AG09309 (cell line): ENCODE measurements around the gene EEF1AKMT3.
A peak's percentile ranks its signal among the peaks of the same experiment; 100 is the strongest.

Source experiments
- DNase-seq: peaks from one replicate; pipeline ENCODE4 v3.0.0-alpha.2; 2010; ENCODE audit warnings: low read depth
- H3K4me3 ChIP-seq: 2 replicates; pipeline ENCODE4 v1.5.1; 2011; ENCODE audit warnings: mild to moderate bottlenecking, low read depth, low read length, moderate library complexity; ENCODE audit not compliant: control insufficient read depth
- TF ChIP-seq, protein P1 (sequence below): IDR thresholded peaks from 2 replicates; pipeline ENCODE4 v1.5.1; 2011; ENCODE audit warnings: mild to moderate bottlenecking, low read depth, low read length, inconsistent platforms; ENCODE audit not compliant: insufficient read depth, control insufficient read depth; ENCODE audit errors: missing control alignments

The EEF1AKMT3 gene

GRCh38 chr12:57780284-57780897, 8.0 kb downstream of the EEF1AKMT3 start:
- H3K4me3 ChIP-seq: no peak overlapping the region
- TF ChIP-seq, protein P1, sequence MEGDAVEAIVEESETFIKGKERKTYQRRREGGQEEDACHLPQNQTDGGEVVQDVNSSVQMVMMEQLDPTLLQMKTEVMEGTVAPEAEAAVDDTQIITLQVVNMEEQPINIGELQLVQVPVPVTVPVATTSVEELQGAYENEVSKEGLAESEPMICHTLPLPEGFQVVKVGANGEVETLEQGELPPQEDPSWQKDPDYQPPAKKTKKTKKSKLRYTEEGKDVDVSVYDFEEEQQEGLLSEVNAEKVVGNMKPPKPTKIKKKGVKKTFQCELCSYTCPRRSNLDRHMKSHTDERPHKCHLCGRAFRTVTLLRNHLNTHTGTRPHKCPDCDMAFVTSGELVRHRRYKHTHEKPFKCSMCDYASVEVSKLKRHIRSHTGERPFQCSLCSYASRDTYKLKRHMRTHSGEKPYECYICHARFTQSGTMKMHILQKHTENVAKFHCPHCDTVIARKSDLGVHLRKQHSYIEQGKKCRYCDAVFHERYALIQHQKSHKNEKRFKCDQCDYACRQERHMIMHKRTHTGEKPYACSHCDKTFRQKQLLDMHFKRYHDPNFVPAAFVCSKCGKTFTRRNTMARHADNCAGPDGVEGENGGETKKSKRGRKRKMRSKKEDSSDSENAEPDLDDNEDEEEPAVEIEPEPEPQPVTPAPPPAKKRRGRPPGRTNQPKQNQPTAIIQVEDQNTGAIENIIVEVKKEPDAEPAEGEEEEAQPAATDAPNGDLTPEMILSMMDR: no peak
- no peak for DNase-seq

GRCh38 chr12:57781244-57781643, 8.8 kb downstream of the EEF1AKMT3 start:
- no peak for DNase-seq
- TF ChIP-seq, protein P1: no peak

GRCh38 chr12:57781801-57782200, 9.4 kb downstream of the EEF1AKMT3 start:
- TF ChIP-seq, protein P1: no peak
- H3K4me3 ChIP-seq: no peak overlapping the region
- DNase-seq: no peak

More at GRCh38 chr12:57781244-57781643, 8.8 kb downstream of the EEF1AKMT3 start:
- no peak overlapping the region for H3K4me3 ChIP-seq

- no peak overlapping the region for H3K4me3 ChIP-seq
- TF ChIP-seq, protein P1: no peak
- no peak for DNase-seq
Measured at GRCh38 chr12:57782243-57782607, 9.8 kb downstream of the EEF1AKMT3 start.

DNA sequence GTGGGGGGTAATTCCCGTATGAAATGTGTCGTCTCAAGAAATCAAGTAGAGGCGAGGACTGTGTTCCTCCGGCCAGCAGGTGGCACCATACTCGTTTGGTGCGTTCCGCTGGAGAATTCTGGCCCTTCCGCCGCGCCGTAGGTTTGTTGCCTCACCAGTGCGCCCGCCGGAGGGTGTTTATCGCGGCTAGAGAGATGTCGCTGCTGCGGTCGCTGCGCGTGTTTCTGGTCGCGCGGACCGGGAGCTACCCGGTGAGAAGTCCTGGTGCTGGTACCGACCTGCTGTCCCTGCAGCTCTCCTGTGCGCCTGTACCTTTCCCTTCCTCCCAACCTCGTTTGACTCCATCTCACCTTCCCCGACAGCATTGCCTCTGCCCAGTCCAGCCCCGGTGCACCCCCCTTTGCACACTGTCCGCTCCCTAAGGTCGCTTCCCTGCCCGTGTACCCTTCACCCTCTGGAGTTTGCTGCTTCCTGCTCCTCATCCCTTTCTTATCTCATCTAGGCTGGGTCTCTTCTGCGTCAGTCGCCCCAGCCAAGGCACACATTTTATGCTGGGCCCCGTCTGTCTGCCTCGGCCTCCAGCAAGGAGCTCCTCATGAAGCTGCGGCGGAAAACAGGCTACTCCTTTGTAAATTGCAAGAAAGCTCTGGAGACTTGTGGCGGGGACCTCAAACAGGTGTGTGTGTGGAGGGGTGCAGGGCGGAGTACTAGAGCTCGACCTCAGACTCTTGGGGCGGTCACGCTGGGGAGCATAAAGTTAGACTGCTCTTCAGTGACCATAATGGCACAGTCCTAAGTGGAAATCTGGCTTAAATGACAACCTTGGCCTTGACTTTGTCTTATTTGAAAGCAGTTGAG, 10.4 kb downstream of the EEF1AKMT3 start, which contains the start of gene TSFM:
TSS of gene TSFM (plus strand) at position 180 of the 858 bp plus-strand sequence. CDS start at position 195, 15 bp downstream.
- DNase-seq: peak; percentile 79
- TF ChIP-seq, protein P1: peak; percentile 90
- H3K4me3 ChIP-seq: peak within 1 kb of the TSS; percentile 95

DNA sequence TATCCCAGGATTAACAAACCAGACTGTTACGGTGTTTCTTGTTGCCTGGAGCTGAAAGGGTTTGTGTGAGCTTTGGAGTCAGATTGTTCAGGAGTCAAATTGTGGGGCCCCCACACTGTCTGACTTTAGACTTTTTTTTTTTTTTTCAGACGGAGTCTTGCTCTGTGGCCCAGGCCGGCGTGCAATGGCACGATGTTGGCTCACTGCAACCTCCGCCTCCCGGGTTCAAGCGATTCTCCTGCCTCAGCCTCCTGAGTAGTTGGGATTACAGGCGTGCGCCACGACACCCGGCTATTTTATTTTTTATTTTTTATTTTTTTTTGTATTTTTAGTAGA, 11.0 kb downstream of the EEF1AKMT3 start:
- H3K4me3 ChIP-seq: peak overlapping the region; percentile 95
- TF ChIP-seq, protein P1: no peak
- DNase-seq: no peak
